ENCODE results near the gene C1QTNF12. TPM values are rescaled to one million over a fixed set of nuclear protein-coding genes. Genes with fewer than 3 reads are reported as not detected.

C1QTNF12 gene
- total RNA-seq, 2 donors from 2014 or later = 2.9 to 12.5 TPM

- Histone ChIP-seq H3K27ac (no peak overlapping the region), H3K36me3 (no peaks in the 10 kb centered on the region), H3K9me3 (no peaks in the 10 kb centered on the region), H3K27me3 (replicated peaks; ENCODE audit: insufficient read depth) (peaks cover 4% of the 10 kb centered on the region), H3K4me1 (ENCODE audit: control insufficient read depth in 1 of 2, low read depth in 2 of 2) (peaks cover 8 to 21% of the 10 kb centered on the region in 2 donors), H3K4me3 (no peak overlapping the region)
- TF ChIP-seq CTCF (IDR thresholded peaks at IDR 0.05) = no peak
- no peak for ATAC-seq (ENCODE audit: insufficient number of reproducible peaks, low FRiP score, low read depth)
- no peak for DNase-seq (ENCODE audit: low spot score)
Measured at GRCh38 chr1:1203561-1204424, 42.7 kb downstream of the C1QTNF12 start.

GRCh38 chr1:1202831-1203560 lies 43.5 kb downstream of the C1QTNF12 start:
- Histone ChIP-seq H3K27ac (no peak overlapping the region), H3K4me1 (ENCODE audit: control insufficient read depth in 1 of 2, low read depth in 2 of 2) (peaks cover 5 to 21% of the 10 kb centered on the region in 2 donors), H3K9me3 (no peaks in the 10 kb centered on the region), H3K27me3 (replicated peaks; ENCODE audit: insufficient read depth) (peaks cover 4% of the 10 kb centered on the region), H3K36me3 (no peaks in the 10 kb centered on the region), H3K4me3 (no peak overlapping the region)
- ATAC-seq (ENCODE audit: insufficient number of reproducible peaks, low FRiP score, low read depth) (no peak), DNase-seq (ENCODE audit: low spot score) (no peak)
- no peak for TF ChIP-seq CTCF (IDR thresholded peaks at IDR 0.05)

- Histone ChIP-seq H3K27me3 (replicated peaks; ENCODE audit: insufficient read depth) (peaks cover 4% of the 10 kb centered on the region), H3K36me3 (no peaks in the 10 kb centered on the region), H3K4me3 (peak overlapping the region; percentile 69), H3K4me1 (ENCODE audit: control insufficient read depth in 1 of 2, low read depth in 2 of 2) (peaks cover 2 to 12% of the 10 kb centered on the region in 2 donors), H3K9me3 (no peaks in the 10 kb centered on the region), H3K27ac (no peak overlapping the region)
- ATAC-seq (ENCODE audit: insufficient number of reproducible peaks, low FRiP score, low read depth) (no peak), DNase-seq (ENCODE audit: low spot score) (no peak)
- no peak for TF ChIP-seq CTCF (IDR thresholded peaks at IDR 0.05)
Measured at GRCh38 chr1:1200876-1201810, 45.4 kb downstream of the C1QTNF12 start.

GRCh38 chr1:1199961-1200875 lies 46.3 kb downstream of the C1QTNF12 start:
- no peaks in the 10 kb centered on the region for H3K36me3 ChIP-seq
- H3K4me1 ChIP-seq (ENCODE audit: control insufficient read depth in 1 of 2, low read depth in 2 of 2) = peaks cover 0 to 8% of the 10 kb centered on the region in 2 donors
- TF ChIP-seq CTCF (IDR thresholded peaks at IDR 0.05) = no peak
- DNase-seq (ENCODE audit: low spot score) (no peak), ATAC-seq (ENCODE audit: insufficient number of reproducible peaks, low FRiP score, low read depth) (no peak)
- H3K4me3 ChIP-seq = peak overlapping the region; percentile 69
- H3K27me3 ChIP-seq (replicated peaks; ENCODE audit: insufficient read depth) = no peaks in the 10 kb centered on the region
- H3K9me3 ChIP-seq = peaks cover under 1% of the 10 kb centered on the region
- H3K27ac ChIP-seq = no peak overlapping the region
